ENCODE results near the gene HRH3.

HRH3 gene

GRCh38 chr20:62181808-62182207, 38.3 kb downstream of the HRH3 start:
- 91 to 92% methylated on average over 2 of the region's 2 CpGs for WGBS, 2 experiments
- Histone ChIP-seq H3K4me1 (ENCODE audit: control insufficient read depth, insufficient read depth, low read length) (no peaks in the 10 kb centered on the region), H3K27ac (ENCODE audit: insufficient read depth, low read depth, low read length, poor library complexity, severe bottlenecking) (no peak overlapping the region), H3K36me3 (ENCODE audit: control insufficient read depth, insufficient read depth, low read length) (no peaks in the 10 kb centered on the region), H3K4me3 (ENCODE audit: insufficient read depth, low read depth, low read length) (peak overlapping the region; percentile 99), H3K9me3 (ENCODE audit: control insufficient read depth, low read length) (no peaks in the 10 kb centered on the region), H3K27me3 (ENCODE audit: control insufficient read depth, insufficient read depth, low read length, poor library complexity, severe bottlenecking) (no peaks in the 10 kb centered on the region)

- Histone ChIP-seq H3K27me3 (ENCODE audit: control insufficient read depth, insufficient read depth, low read length, poor library complexity, severe bottlenecking) (no peaks in the 10 kb centered on the region), H3K36me3 (ENCODE audit: control insufficient read depth, insufficient read depth, low read length) (peaks cover 16% of the 10 kb centered on the region), H3K27ac (ENCODE audit: insufficient read depth, low read depth, low read length, poor library complexity, severe bottlenecking) (no peak overlapping the region), H3K9me3 (ENCODE audit: control insufficient read depth, low read length) (no peaks in the 10 kb centered on the region), H3K4me1 (ENCODE audit: control insufficient read depth, insufficient read depth, low read length) (no peaks in the 10 kb centered on the region), H3K4me3 (ENCODE audit: insufficient read depth, low read depth, low read length) (no peak overlapping the region)
- WGBS, 2 experiments = 94 to 96% methylated on average over 14 of the region's 14 CpGs
Observed at GRCh38 chr20:62179162-62179504, 40.9 kb downstream of the HRH3 start.

GRCh38 chr20:62178316-62179161, 41.5 kb downstream of the HRH3 start:
- Histone ChIP-seq H3K9me3 (ENCODE audit: control insufficient read depth, low read length) (no peaks in the 10 kb centered on the region), H3K27me3 (ENCODE audit: control insufficient read depth, insufficient read depth, low read length, poor library complexity, severe bottlenecking) (no peaks in the 10 kb centered on the region), H3K27ac (ENCODE audit: insufficient read depth, low read depth, low read length, poor library complexity, severe bottlenecking) (no peak overlapping the region), H3K4me1 (ENCODE audit: control insufficient read depth, insufficient read depth, low read length) (no peaks in the 10 kb centered on the region), H3K36me3 (ENCODE audit: control insufficient read depth, insufficient read depth, low read length) (peaks cover 16% of the 10 kb centered on the region), H3K4me3 (ENCODE audit: insufficient read depth, low read depth, low read length) (no peak overlapping the region)
- WGBS, 2 experiments = 93 to 96% methylated on average over 19 of the region's 19 CpGs

GRCh38 chr20:62177307-62177706, 42.8 kb downstream of the HRH3 start:
- H3K27me3 ChIP-seq (ENCODE audit: control insufficient read depth, insufficient read depth, low read length, poor library complexity, severe bottlenecking) = no peaks in the 10 kb centered on the region
- no peak overlapping the region for H3K4me3 ChIP-seq (ENCODE audit: insufficient read depth, low read depth, low read length)
- H3K9me3 ChIP-seq (ENCODE audit: control insufficient read depth, low read length) = no peaks in the 10 kb centered on the region
- peaks cover 16% of the 10 kb centered on the region for H3K36me3 ChIP-seq (ENCODE audit: control insufficient read depth, insufficient read depth, low read length)
- H3K4me1 ChIP-seq (ENCODE audit: control insufficient read depth, insufficient read depth, low read length) = no peaks in the 10 kb centered on the region
- no peak overlapping the region for H3K27ac ChIP-seq (ENCODE audit: insufficient read depth, low read depth, low read length, poor library complexity, severe bottlenecking)
- WGBS, 2 experiments = 95 to 96% methylated on average over 9 of the region's 9 CpGs

GRCh38 chr20:62176866-62177265, 43.2 kb downstream of the HRH3 start:
- Histone ChIP-seq H3K27ac (ENCODE audit: insufficient read depth, low read depth, low read length, poor library complexity, severe bottlenecking) (no peak overlapping the region), H3K27me3 (ENCODE audit: control insufficient read depth, insufficient read depth, low read length, poor library complexity, severe bottlenecking) (no peaks in the 10 kb centered on the region), H3K4me1 (ENCODE audit: control insufficient read depth, insufficient read depth, low read length) (no peaks in the 10 kb centered on the region), H3K36me3 (ENCODE audit: control insufficient read depth, insufficient read depth, low read length) (peaks cover 16% of the 10 kb centered on the region), H3K9me3 (ENCODE audit: control insufficient read depth, low read length) (no peaks in the 10 kb centered on the region), H3K4me3 (ENCODE audit: insufficient read depth, low read depth, low read length) (no peak overlapping the region)
- 93 to 96% methylated on average over 15 of the region's 15 CpGs for WGBS, 2 experiments

GRCh38 chr20:62175711-62176110, 44.4 kb downstream of the HRH3 start:
- 95 to 97% methylated on average over 9 to 10 of the region's 10 CpGs for WGBS, 2 experiments
- no peak overlapping the region for H3K4me3 ChIP-seq (ENCODE audit: insufficient read depth, low read depth, low read length)
- H3K27ac ChIP-seq (ENCODE audit: insufficient read depth, low read depth, low read length, poor library complexity, severe bottlenecking) = no peak overlapping the region
- H3K4me1 ChIP-seq (ENCODE audit: control insufficient read depth, insufficient read depth, low read length) = no peaks in the 10 kb centered on the region
- no peaks in the 10 kb centered on the region for H3K9me3 ChIP-seq (ENCODE audit: control insufficient read depth, low read length)
- H3K36me3 ChIP-seq (ENCODE audit: control insufficient read depth, insufficient read depth, low read length) = peaks cover 16% of the 10 kb centered on the region
- no peaks in the 10 kb centered on the region for H3K27me3 ChIP-seq (ENCODE audit: control insufficient read depth, insufficient read depth, low read length, poor library complexity, severe bottlenecking)

GRCh38 chr20:62174870-62175624, 45.0 kb downstream of the HRH3 start:
- Histone ChIP-seq H3K36me3 (ENCODE audit: control insufficient read depth, insufficient read depth, low read length) (peaks cover 16% of the 10 kb centered on the region), H3K4me1 (ENCODE audit: control insufficient read depth, insufficient read depth, low read length) (no peaks in the 10 kb centered on the region), H3K27me3 (ENCODE audit: control insufficient read depth, insufficient read depth, low read length, poor library complexity, severe bottlenecking) (no peaks in the 10 kb centered on the region), H3K4me3 (ENCODE audit: insufficient read depth, low read depth, low read length) (no peak overlapping the region), H3K9me3 (ENCODE audit: control insufficient read depth, low read length) (no peaks in the 10 kb centered on the region), H3K27ac (ENCODE audit: insufficient read depth, low read depth, low read length, poor library complexity, severe bottlenecking) (no peak overlapping the region)
- WGBS, 2 experiments = 94 to 95% methylated on average over 26 of the region's 26 CpGs

DNA sequence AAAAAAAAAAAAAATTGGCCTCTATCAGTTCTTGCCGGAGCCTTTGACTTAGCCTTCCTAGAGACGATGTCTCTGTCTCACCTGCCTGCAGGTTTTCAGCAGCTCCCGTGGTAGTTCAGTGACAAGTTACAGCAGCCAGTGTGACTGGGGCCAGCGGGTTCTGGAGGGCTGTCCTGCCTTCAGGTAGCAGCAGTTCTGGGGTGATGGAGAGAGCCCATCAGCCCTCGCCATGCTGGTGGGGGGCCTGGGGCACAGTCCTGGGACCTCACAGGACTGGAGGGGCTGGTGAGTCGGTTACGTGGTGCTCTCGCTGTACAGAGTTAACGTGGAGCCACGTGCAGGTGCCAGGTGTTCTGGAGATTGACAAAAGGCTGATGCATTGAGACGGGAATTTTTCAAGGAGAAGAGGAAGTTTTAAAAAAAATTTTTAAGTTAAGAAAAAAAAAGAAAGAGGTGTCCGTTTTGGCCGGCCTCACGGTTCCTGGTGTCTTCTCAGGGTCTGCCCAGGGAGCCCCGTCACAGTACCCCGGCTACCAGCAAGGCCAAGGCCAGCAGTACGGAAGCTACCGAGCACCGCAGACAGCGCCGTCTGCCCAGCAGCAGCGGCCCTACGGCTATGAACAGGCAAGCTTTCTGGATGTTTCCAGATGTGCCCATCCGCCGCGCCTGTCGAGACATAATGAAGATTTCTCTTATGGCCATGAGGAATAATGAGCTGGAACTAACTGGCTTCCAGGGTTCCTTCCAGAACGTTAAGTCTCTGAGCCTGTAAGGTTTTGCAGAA, 45.9 kb downstream of the HRH3 start:
- Histone ChIP-seq H3K27me3 (ENCODE audit: control insufficient read depth, insufficient read depth, low read length, poor library complexity, severe bottlenecking) (no peaks in the 10 kb centered on the region), H3K27ac (ENCODE audit: insufficient read depth, low read depth, low read length, poor library complexity, severe bottlenecking) (no peak overlapping the region), H3K9me3 (ENCODE audit: control insufficient read depth, low read length) (no peaks in the 10 kb centered on the region), H3K4me1 (ENCODE audit: control insufficient read depth, insufficient read depth, low read length) (no peaks in the 10 kb centered on the region), H3K36me3 (ENCODE audit: control insufficient read depth, insufficient read depth, low read length) (peaks cover 16% of the 10 kb centered on the region), H3K4me3 (ENCODE audit: insufficient read depth, low read depth, low read length) (no peak overlapping the region)
- WGBS, 2 experiments = 96 to 97% methylated on average over 28 of the region's 28 CpGs

GRCh38 chr20:62172666-62173065, 47.4 kb downstream of the HRH3 start:
- H3K4me3 ChIP-seq (ENCODE audit: insufficient read depth, low read depth, low read length) = no peak overlapping the region
- no peaks in the 10 kb centered on the region for H3K9me3 ChIP-seq (ENCODE audit: control insufficient read depth, low read length)
- no peaks in the 10 kb centered on the region for H3K4me1 ChIP-seq (ENCODE audit: control insufficient read depth, insufficient read depth, low read length)
- WGBS, 2 experiments = 95% methylated on average over 18 of the region's 18 CpGs
- H3K27ac ChIP-seq (ENCODE audit: insufficient read depth, low read depth, low read length, poor library complexity, severe bottlenecking) = no peak overlapping the region
- H3K36me3 ChIP-seq (ENCODE audit: control insufficient read depth, insufficient read depth, low read length) = peaks cover 20% of the 10 kb centered on the region
- no peaks in the 10 kb centered on the region for H3K27me3 ChIP-seq (ENCODE audit: control insufficient read depth, insufficient read depth, low read length, poor library complexity, severe bottlenecking)

DNA sequence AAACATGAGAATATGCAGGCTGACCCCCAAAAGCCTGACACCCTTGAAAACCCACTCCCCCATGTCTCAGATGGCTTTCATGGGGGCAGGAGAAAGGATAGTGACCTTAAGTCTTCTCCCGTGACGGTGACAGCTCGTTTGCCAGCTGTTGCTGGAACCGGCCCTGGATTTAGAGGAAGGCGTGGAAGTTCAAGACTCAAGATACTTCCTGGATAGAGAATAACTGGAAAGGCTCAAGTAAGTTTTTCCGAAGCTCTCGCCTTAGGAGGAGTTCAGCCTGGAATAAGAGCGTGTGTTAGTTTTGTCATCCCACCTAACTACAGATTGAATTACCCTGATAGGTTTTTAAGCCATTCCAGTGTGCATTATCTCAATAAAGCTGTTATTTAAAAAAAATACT, 48.8 kb downstream of the HRH3 start:
- Histone ChIP-seq H3K27me3 (ENCODE audit: control insufficient read depth, insufficient read depth, low read length, poor library complexity, severe bottlenecking) (no peaks in the 10 kb centered on the region), H3K4me3 (ENCODE audit: insufficient read depth, low read depth, low read length) (no peak overlapping the region), H3K36me3 (ENCODE audit: control insufficient read depth, insufficient read depth, low read length) (peaks cover 23% of the 10 kb centered on the region), H3K9me3 (ENCODE audit: control insufficient read depth, low read length) (no peaks in the 10 kb centered on the region), H3K27ac (ENCODE audit: insufficient read depth, low read depth, low read length, poor library complexity, severe bottlenecking) (no peak overlapping the region), H3K4me1 (ENCODE audit: control insufficient read depth, insufficient read depth, low read length) (no peaks in the 10 kb centered on the region)
- WGBS, 2 experiments = 97% methylated on average over 8 of the region's 8 CpGs

Data from ectodermal cell (in vitro differentiated cells).